ENCODE data around the gene RTTN. TPM values are rescaled to one million over a fixed set of nuclear protein-coding genes. Genes with fewer than 3 reads are reported as not detected.

Gene RTTN
- total and polyA plus RNA-seq, 2 of the 13 experiments (the other 11 are each of a cell fraction or from before 2014, with no cell fraction given): 5.4 to 18.7 TPM

DNA sequence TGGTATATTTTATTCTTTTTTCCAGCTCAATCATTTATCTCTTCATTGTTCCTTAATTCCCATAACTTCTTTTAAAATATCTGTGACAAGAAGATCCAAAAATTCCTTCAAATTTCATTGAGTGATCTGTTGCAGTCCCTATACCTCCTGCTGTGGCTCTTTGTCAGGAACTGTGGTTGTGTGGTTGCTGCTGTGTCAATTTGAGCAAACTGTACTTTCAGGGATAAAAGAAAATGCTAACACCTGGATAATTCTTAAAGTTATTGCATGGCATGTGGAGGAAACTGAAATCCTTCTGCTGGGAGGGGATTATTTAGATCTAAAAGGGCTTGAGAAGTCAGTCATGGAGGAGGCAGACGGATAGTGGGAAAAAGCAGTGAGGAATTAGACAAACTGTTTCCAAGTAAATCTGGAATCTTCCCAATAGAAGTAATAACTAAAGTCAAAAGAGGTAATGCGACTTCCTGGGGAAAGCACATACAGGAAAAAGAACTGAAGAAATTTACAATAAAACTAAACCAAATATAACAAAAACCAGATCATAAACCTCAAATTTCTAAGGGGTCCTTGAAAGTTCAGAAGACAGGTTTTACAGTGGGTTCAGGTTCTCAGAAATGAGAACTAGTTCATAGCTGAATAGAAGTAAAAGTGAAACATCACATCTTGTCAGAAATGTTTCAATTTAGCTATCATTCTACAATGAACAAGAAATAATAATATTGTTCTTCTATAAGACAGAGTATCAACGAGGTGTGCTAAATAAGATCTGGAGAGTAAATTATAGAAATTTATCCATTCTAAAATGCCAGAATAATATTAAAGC, 224.3 kb downstream of the RTTN start:
- no peak for ATAC-seq
- Histone ChIP-seq H3K9me3 (ENCODE audit: low read length) (no peaks in the 10 kb centered on the region), H3K4me1 (ENCODE audit: insufficient read depth, low read length) (no peaks in the 10 kb centered on the region), H3K9ac (ENCODE audit: insufficient read depth, low read depth, low read length) (no peak overlapping the region), H2AFZ (ENCODE audit: low read length) (no peak overlapping the region), H3K36me3 (replicated peaks in 1 of 2; ENCODE audit: control insufficient read depth in 1 of 2, insufficient read depth in 2 of 2, low read length in 2 of 2) (no peaks in the 10 kb centered on the region), H3K4me2 (ENCODE audit: low read depth, low read length) (no peak overlapping the region), H3K27me3 (ENCODE audit: control insufficient read depth in 1 of 2, insufficient read depth in 2 of 2, low read length in 2 of 2) (no peaks in the 10 kb centered on the region), H4K20me1 (ENCODE audit: insufficient read depth, low read length) (no peaks in the 10 kb centered on the region), H3K79me2 (ENCODE audit: insufficient read depth, low read length) (no peaks in the 10 kb centered on the region), H3K4me3 (replicated peaks in 1 of 3; ENCODE audit: insufficient read depth in 1 of 3, low read depth in 2 of 3, low read length in 3 of 3) (no peak overlapping the region), H3K27ac (ENCODE audit: extremely low read length, insufficient read depth, low read length) (no peak overlapping the region)
- WGBS (ENCODE audit: low lambda C conversion rate): 95% methylated on average over 3 of the region's 3 CpGs
- FAIRE-seq: no peak
- POLR2A ChIA-PET: no interaction called here
- in situ Hi-C loops (cut with HindIII; ENCODE audit: extremely low pct_ligation_motif_present, low pct_unique_long_range_greater_than_20kb): no loop called here
- no peak for DNase-seq (ENCODE audit: low spot score)
- intact Hi-C loops (cut with micrococcal nuclease; ENCODE audit: unreplicated experiment): no loop called here
- no TSS peak for BruUV-seq (replicated peaks)
- CTCF ChIA-PET (ENCODE audit: low intra/inter-chr PET ratio, low total read pairs): no interaction called here
- TF ChIP-seq, protein P1, sequence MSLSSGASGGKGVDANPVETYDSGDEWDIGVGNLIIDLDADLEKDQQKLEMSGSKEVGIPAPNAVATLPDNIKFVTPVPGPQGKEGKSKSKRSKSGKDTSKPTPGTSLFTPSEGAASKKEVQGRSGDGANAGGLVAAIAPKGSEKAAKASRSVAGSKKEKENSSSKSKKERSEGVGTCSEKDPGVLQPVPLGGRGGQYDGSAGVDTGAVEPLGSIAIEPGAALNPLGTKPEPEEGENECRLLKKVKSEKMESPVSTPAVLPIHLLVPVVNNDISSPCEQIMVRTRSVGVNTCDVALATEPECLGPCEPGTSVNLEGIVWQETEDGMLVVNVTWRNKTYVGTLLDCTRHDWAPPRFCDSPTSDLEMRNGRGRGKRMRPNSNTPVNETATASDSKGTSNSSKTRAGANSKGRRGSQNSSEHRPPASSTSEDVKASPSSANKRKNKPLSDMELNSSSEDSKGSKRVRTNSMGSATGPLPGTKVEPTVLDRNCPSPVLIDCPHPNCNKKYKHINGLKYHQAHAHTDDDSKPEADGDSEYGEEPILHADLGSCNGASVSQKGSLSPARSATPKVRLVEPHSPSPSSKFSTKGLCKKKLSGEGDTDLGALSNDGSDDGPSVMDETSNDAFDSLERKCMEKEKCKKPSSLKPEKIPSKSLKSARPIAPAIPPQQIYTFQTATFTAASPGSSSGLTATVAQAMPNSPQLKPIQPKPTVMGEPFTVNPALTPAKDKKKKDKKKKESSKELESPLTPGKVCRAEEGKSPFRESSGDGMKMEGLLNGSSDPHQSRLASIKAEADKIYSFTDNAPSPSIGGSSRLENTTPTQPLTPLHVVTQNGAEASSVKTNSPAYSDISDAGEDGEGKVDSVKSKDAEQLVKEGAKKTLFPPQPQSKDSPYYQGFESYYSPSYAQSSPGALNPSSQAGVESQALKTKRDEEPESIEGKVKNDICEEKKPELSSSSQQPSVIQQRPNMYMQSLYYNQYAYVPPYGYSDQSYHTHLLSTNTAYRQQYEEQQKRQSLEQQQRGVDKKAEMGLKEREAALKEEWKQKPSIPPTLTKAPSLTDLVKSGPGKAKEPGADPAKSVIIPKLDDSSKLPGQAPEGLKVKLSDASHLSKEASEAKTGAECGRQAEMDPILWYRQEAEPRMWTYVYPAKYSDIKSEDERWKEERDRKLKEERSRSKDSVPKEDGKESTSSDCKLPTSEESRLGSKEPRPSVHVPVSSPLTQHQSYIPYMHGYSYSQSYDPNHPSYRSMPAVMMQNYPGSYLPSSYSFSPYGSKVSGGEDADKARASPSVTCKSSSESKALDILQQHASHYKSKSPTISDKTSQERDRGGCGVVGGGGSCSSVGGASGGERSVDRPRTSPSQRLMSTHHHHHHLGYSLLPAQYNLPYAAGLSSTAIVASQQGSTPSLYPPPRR (CRISPR knock-in tag; IDR thresholded peaks at IDR 0.05; ENCODE audit: borderline replicate concordance): no peak
- TF ChIP-seq RFX1 (IDR thresholded peaks at IDR 0.05) (no peak), ZNF296 (CRISPR knock-in tag; conservative IDR thresholded peaks at IDR 0.05) (no peak), ZNF782 (CRISPR knock-in tag; IDR thresholded peaks at IDR 0.05; ENCODE audit: borderline replicate concordance) (no peak), ATF3 (CRISPR knock-in tag; IDR thresholded peaks at IDR 0.05) (no peak), ZNF775 (CRISPR knock-in tag; IDR thresholded peaks at IDR 0.05; ENCODE audit: borderline replicate concordance) (no peak), TCF12 (IDR thresholded peaks at IDR 0.05) (no peak), TCF12 (CRISPR knock-in tag; IDR thresholded peaks at IDR 0.05) (no peak), ZNF619 (CRISPR knock-in tag; IDR thresholded peaks at IDR 0.05) (no peak), ATRX (CRISPR knock-in tag; IDR thresholded peaks at IDR 0.05; ENCODE audit: borderline replicate concordance) (no peak)
- TF ChIP-seq, protein P2, sequence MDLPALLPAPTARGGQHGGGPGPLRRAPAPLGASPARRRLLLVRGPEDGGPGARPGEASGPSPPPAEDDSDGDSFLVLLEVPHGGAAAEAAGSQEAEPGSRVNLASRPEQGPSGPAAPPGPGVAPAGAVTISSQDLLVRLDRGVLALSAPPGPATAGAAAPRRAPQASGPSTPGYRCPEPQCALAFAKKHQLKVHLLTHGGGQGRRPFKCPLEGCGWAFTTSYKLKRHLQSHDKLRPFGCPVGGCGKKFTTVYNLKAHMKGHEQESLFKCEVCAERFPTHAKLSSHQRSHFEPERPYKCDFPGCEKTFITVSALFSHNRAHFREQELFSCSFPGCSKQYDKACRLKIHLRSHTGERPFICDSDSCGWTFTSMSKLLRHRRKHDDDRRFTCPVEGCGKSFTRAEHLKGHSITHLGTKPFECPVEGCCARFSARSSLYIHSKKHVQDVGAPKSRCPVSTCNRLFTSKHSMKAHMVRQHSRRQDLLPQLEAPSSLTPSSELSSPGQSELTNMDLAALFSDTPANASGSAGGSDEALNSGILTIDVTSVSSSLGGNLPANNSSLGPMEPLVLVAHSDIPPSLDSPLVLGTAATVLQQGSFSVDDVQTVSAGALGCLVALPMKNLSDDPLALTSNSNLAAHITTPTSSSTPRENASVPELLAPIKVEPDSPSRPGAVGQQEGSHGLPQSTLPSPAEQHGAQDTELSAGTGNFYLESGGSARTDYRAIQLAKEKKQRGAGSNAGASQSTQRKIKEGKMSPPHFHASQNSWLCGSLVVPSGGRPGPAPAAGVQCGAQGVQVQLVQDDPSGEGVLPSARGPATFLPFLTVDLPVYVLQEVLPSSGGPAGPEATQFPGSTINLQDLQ (CRISPR knock-in tag; IDR thresholded peaks at IDR 0.05): no peak
- TF ChIP-seq, protein P3, sequence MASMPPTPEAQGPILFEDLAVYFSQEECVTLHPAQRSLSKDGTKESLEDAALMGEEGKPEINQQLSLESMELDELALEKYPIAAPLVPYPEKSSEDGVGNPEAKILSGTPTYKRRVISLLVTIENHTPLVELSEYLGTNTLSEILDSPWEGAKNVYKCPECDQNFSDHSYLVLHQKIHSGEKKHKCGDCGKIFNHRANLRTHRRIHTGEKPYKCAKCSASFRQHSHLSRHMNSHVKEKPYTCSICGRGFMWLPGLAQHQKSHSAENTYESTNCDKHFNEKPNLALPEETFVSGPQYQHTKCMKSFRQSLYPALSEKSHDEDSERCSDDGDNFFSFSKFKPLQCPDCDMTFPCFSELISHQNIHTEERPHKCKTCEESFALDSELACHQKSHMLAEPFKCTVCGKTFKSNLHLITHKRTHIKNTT (CRISPR knock-in tag; IDR thresholded peaks at IDR 0.05): no peak
- TF ChIP-seq, protein P4, sequence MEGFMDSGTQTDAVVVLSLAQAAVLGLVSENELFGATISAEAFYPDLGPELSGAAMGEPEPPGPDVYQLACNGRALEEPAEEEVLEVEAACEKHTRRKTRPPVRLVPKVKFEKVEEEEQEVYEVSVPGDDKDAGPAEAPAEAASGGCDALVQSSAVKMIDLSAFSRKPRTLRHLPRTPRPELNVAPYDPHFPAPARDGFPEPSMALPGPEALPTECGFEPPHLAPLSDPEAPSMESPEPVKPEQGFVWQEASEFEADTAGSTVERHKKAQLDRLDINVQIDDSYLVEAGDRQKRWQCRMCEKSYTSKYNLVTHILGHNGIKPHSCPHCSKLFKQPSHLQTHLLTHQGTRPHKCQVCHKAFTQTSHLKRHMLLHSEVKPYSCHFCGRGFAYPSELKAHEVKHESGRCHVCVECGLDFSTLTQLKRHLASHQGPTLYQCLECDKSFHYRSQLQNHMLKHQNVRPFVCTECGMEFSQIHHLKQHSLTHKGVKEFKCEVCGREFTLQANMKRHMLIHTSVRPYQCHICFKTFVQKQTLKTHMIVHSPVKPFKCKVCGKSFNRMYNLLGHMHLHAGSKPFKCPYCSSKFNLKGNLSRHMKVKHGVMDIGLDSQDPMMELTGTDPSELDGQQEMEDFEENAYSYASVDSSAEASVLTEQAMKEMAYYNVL (CRISPR knock-in tag; IDR thresholded peaks at IDR 0.05; ENCODE audit: borderline replicate concordance): no peak
